NCI-H748 (cell line): Measurements from ENCODE around the gene ZNF141.
"Not testable (repeated sequence)": the region's sequence is repeated elsewhere in the genome, so short reads cannot be mapped to it uniquely, and the experiment has no call there.

Experiments used
- DNase-seq: peaks from one replicate; lab custom pipeline; 2025; ENCODE audit not compliant: unreplicated experiment; lab: John Stamatoyannopoulos, UW

The ZNF141 gene

DNA sequence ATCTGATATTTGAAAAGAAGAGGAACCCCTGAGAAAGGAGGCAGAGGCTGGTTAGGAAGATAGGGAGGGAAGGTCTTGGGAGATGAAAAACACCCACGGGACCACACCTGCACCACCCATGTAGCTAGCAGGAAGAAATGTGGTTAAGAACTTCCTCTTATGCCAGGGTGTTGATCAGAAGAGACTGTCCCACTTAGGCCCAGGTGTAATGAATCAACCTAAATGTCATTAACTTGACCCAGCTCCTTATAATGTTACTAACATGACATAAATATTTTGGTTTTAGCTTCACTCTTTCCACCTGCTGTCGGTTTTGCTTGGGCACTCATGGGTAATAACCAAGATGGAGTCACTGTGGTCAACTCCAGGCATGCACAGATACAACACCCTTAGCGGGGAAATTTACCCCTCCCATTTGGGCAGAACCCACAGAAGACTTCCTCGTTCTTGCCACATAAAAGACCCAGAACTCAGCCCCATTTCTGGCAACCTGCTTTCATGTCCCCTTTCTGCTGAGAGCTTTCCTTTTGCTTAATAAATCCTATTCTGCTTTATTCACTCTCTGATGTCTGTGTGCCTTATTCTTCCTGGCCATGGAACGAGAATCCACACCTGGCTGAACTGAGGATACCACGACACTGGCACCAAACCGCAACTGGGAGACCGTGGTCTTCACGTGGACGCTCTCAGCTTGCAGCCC is 46.8 kb downstream of the ZNF141 start:
- DNase-seq = no peak

GRCh38 chr4:385934-386707 is 48.5 kb downstream of the ZNF141 start:
- no peak for DNase-seq

DNA sequence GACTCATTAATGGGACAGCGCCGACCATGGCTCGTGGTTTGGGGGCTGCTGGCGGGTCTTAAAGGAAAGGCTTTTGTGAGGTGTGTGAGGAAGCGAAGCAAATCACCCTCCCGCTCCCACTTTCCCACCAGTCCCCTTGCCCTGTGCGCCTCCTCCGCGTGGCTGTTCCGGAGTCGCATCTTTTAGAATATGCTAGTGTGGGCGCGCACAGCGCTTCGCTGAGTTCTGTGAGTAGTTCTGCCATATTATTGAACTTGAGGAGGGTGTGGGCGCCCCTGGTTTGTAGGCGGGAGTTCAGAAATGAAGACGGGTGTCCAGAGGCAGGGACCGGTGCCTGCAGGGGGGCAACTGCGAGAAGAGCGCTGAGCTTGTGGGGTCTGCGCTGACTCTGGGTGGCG is 49.1 kb downstream of the ZNF141 start:
- no peak for DNase-seq

DNA sequence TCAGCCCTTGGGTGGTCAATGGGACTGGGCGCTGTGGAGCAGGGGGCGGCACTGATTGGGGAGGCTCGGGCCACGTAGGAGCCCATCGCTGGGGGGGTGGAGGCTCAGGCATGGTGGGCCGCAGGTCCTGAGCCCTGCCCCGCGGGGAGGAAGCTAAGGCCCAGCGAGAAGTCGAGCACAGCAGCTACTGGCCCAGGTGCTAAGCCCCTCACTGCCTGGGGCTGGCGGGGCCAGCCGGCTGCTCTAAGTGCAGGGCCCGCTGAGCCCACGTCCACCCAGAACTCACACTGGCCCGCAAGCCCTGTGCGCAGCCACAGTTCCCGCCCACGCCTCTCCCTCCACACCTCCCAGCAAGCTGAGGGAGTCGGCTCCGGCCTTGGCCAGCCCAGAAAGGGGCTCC is 66.4 kb downstream of the ZNF141 start:
- DNase-seq = no peak

DNA sequence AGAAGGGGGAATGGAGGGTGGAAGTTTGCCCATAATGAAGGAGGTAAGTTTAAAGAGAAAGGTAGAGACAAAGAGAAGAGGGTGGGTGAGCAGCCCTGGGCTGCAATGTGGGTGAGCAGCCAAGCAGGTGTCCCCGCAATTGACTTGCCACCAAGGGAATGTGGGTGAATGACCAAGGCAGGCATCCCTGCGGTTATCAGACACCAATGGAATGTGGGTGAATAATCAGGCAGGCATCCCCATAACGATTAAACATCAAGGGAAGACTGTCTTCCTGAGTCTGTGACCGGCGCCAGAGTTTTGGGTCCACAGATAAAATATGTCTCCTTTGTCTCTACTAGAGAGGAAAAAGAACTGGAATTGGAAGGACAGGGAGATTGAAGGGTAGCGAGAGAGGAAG is 70.7 kb downstream of the ZNF141 start:
- DNase-seq = not testable (repeated sequence)

- DNase-seq = no peak
Observed at GRCh38 chr4:422587-422986, 85.0 kb downstream of the ZNF141 start.
